GM12891 (cell line): ENCODE data around the gene LARP6.

Experiments
- SPI1 ChIP-seq: IDR thresholded peaks from 2 replicates; pipeline ENCODE4 v1.6.1; 2011; ENCODE audit warnings: low read depth, low read length, control low read depth
- TAF1 ChIP-seq: IDR thresholded peaks from 2 replicates; pipeline ENCODE4 v1.6.1; 2011; ENCODE audit warnings: low read depth, low read length, control low read depth

DNA sequence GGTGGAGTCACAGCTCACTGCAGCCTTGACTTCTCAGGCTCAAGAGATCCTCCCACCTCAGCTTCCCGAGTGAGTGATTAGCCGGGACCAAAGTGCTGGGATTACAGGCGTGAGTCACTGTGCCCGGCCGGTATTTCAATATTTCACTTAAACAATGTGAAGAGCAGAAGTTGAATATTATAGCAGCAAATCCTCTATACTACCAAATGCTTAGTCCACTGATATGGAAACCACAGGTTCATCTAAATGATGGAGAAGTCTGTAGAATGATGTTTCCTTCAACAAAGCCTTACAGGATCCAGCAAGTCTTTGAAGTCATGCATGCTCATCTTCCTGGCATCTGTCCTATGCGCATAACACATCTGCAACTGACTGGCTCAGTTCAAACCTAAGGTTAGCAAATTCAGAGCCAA is 70.3 kb downstream of the LARP6 start:
- TF ChIP-seq TAF1, result no peak
- no peak for TF ChIP-seq SPI1
